ENCODE measurements around the gene SCN4A. TPM values are rescaled to one million over a fixed set of nuclear protein-coding genes. Genes with fewer than 3 reads are reported as not detected.
"Not testable (repeated sequence)": the region's sequence is repeated elsewhere in the genome, so short reads cannot be mapped to it uniquely, and the experiment has no call there.

SCN4A gene

GRCh38 chr17:63892316-63893037, 80.2 kb downstream of the SCN4A start:
- not testable (repeated sequence) for H3K14ac ChIP-seq (ENCODE audit: low read length); H2AFZ ChIP-seq (ENCODE audit: low read length); H3K79me1 ChIP-seq (ENCODE audit: low read depth, low read length); H3K4me1 ChIP-seq (ENCODE audit: control insufficient read depth in 2 of 2, insufficient read depth in 1 of 2, low read depth in 1 of 2, low read length in 2 of 2); H2BK12ac ChIP-seq (ENCODE audit: low read length); H4K8ac ChIP-seq (ENCODE audit: low read depth, low read length); H3K36me3 ChIP-seq (replicated peaks in 1 of 2; ENCODE audit: control insufficient read depth in 2 of 2, insufficient read depth in 2 of 2, low read length in 2 of 2); DNase-seq (ENCODE audit: low spot score); H3K9ac ChIP-seq (ENCODE audit: low read depth, low read length, poor library complexity); H3K4me3 ChIP-seq (ENCODE audit: low read length in 2 of 2); H3K4ac ChIP-seq (ENCODE audit: low read length); H2BK5ac ChIP-seq (ENCODE audit: low read length); H3K27ac ChIP-seq (replicated peaks; ENCODE audit: low read length); H3K18ac ChIP-seq (ENCODE audit: low read length); H3K4me2 ChIP-seq (ENCODE audit: insufficient read depth, low read length, poor library complexity, severe bottlenecking); H2BK15ac ChIP-seq (ENCODE audit: low read length); H3K23ac ChIP-seq (ENCODE audit: low read depth, low read length, poor library complexity); H2AK5ac ChIP-seq (ENCODE audit: low read depth, low read length); H2BK120ac ChIP-seq (ENCODE audit: low read depth, low read length); H3K9me3 ChIP-seq (replicated peaks in 1 of 2; ENCODE audit: control insufficient read depth in 2 of 2, insufficient read depth in 1 of 2, low read depth in 1 of 2, low read length in 2 of 2); H3K27me3 ChIP-seq (ENCODE audit: control insufficient read depth in 3 of 3, insufficient read depth in 3 of 3, low read depth in 1 of 3, low read length in 3 of 3); H4K91ac ChIP-seq (ENCODE audit: low read depth, low read length, poor library complexity)
- WGBS, 2 donors (ENCODE audit: extremely low coverage in 2 of 2, insufficient read length in 2 of 2, insufficient replicate concordance in 1 of 2) = no CpG with 5 or more reads among the region's 11 CpGs

- H2BK15ac ChIP-seq (ENCODE audit: low read length); DNase-seq (ENCODE audit: low spot score); H3K9me3 ChIP-seq (replicated peaks in 1 of 2; ENCODE audit: control insufficient read depth in 2 of 2, insufficient read depth in 1 of 2, low read depth in 1 of 2, low read length in 2 of 2); H4K91ac ChIP-seq (ENCODE audit: low read depth, low read length, poor library complexity); H3K79me1 ChIP-seq (ENCODE audit: low read depth, low read length); H3K4me3 ChIP-seq (ENCODE audit: low read length in 2 of 2); H2BK5ac ChIP-seq (ENCODE audit: low read length); H3K4me2 ChIP-seq (ENCODE audit: insufficient read depth, low read length, poor library complexity, severe bottlenecking); H3K27me3 ChIP-seq (ENCODE audit: control insufficient read depth in 3 of 3, insufficient read depth in 3 of 3, low read depth in 1 of 3, low read length in 3 of 3); H3K4me1 ChIP-seq (ENCODE audit: control insufficient read depth in 2 of 2, insufficient read depth in 1 of 2, low read depth in 1 of 2, low read length in 2 of 2); H2BK120ac ChIP-seq (ENCODE audit: low read depth, low read length); H3K4ac ChIP-seq (ENCODE audit: low read length); H3K18ac ChIP-seq (ENCODE audit: low read length); H2AK5ac ChIP-seq (ENCODE audit: low read depth, low read length); H3K23ac ChIP-seq (ENCODE audit: low read depth, low read length, poor library complexity); H3K27ac ChIP-seq (replicated peaks; ENCODE audit: low read length); H3K9ac ChIP-seq (ENCODE audit: low read depth, low read length, poor library complexity); H3K36me3 ChIP-seq (replicated peaks in 1 of 2; ENCODE audit: control insufficient read depth in 2 of 2, insufficient read depth in 2 of 2, low read length in 2 of 2); H2BK12ac ChIP-seq (ENCODE audit: low read length); H2AFZ ChIP-seq (ENCODE audit: low read length); H4K8ac ChIP-seq (ENCODE audit: low read depth, low read length); H3K14ac ChIP-seq (ENCODE audit: low read length): not testable (repeated sequence)
- no CpG with 5 or more reads among the region's 13 CpGs for WGBS, 2 donors (ENCODE audit: extremely low coverage in 2 of 2, insufficient read length in 2 of 2, insufficient replicate concordance in 1 of 2)
Measured at GRCh38 chr17:63889026-63889848, 83.5 kb downstream of the SCN4A start.

Small RNAs within 50 kb of the gene (small RNA-seq; reads per million reads assigned to genes)
- not detected for gene AC127029.1 (ENCODE audit: insufficient read depth)
- gene GH1 (ENCODE audit: insufficient read depth) = not detected
